NCI-H226 (cell line): ENCODE measurements around the gene TYRP1.

Experiments used
- DNase-seq: peaks from one replicate; pipeline ENCODE4 v3.0.0-alpha.2; 2015

The TYRP1 gene

DNA sequence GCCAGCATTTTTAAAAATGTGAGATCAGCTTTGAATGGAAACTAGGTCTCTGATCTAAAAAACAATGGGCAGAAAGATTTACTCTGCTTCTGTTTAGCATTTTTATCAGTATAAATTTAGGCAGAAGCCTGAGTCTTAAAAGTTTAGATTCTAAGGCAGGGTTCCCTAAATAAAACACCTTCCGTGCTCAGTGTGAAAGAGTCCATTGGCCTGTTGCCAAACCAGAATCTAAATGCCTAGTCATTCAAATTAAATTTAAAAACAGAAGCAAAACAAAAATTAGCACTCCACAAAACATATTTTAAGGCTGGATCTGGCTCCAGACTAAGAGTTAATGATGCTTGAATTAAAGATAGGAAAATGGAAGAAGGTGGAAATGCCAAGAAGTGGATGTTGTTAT is 4.5 kb downstream of the TYRP1 start:
- DNase-seq: no peak

DNA sequence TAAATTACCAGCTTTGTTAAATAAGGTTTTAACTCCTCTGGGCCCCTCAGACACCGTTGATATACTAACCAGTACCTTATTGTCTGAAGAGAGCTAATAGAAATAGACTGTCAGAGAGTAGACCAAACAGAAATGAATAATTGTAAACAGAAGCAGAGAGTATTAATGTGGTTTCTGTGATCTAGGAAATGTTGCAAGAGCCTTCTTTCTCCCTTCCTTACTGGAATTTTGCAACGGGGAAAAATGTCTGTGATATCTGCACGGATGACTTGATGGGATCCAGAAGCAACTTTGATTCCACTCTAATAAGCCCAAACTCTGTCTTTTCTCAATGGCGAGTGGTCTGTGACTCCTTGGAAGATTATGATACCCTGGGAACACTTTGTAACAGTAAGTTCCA is 5.1 kb downstream of the TYRP1 start:
- DNase-seq: peak; percentile 61

DNA sequence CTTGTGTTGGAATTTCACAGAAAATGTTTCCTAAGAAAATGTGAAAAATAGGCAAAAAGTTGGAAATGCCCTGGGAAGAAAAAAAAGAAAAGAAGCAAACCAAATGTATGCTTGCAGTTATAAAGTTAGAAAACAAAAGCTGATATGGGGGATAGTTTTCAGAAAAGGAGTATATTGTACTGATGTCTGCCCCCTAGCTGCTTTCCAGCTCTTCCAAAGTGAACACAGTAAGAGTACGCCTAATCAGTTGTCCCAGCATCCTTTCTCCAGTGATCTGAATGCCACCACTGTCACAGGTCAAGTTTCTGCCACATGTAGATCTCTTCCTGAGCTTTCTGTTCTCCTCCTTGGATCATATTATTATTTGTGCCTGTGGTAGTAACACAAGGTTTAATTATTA is 5.8 kb downstream of the TYRP1 start:
- no peak for DNase-seq

DNA sequence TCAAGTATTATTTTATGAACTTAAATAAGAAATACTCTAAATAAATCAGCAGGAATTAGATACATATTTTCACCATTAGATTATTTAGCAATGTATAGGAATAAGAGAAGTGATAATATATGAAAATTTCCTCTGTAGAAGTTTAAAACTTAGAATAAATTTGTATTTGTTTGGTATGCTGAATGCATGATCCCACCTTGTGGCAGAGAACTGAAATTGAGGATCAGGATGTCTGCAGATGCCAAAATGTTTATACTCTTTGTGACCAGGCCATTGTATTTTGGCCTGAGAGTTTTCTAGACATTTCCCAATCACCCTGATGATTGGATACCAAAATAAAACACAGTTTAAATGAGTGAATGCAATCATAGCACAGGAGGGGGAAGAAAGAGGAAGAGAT is 6.3 kb downstream of the TYRP1 start:
- DNase-seq: no peak

- no peak for DNase-seq
Observed at GRCh38 chr9:12701126-12701525, 7.9 kb downstream of the TYRP1 start.

GRCh38 chr9:12702160-12702758 is 9.1 kb downstream of the TYRP1 start:
- DNase-seq: peak; percentile 27

GRCh38 chr9:12703996-12704395 is 10.8 kb downstream of the TYRP1 start:
- no peak for DNase-seq

DNA sequence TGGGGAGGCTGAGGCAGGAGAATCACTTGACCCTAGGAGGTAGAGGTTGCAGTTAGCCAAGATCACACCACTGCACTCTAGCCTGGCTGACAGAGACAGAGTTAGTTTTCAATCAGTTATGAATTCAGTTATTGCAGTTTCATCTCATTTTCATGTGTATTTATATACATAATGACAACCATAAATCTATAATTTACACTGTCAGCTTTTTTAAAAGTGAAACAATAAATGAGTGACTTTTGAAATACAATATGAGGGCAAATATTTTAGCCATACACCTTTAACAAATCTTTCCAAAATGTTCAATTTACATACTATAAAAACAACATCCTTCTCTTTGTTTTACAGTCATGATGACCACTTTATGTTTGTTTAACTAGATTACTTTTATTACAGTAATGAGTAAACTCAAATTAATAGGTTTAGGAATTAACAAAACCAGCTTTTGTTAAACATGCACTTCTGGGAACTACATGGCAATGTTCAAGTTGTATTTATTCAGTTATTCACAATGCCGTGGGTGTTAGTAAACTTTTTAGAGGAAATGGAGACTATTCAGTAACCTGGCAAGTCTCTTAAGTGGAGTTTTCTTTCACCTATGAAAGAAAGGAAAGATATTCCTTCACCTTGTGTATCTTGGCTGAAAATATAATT is 12.7 kb downstream of the TYRP1 start:
- no peak for DNase-seq

GRCh38 chr9:12708562-12709298 is 15.5 kb downstream of the TYRP1 start:
- peak; percentile 41 for DNase-seq

DNA sequence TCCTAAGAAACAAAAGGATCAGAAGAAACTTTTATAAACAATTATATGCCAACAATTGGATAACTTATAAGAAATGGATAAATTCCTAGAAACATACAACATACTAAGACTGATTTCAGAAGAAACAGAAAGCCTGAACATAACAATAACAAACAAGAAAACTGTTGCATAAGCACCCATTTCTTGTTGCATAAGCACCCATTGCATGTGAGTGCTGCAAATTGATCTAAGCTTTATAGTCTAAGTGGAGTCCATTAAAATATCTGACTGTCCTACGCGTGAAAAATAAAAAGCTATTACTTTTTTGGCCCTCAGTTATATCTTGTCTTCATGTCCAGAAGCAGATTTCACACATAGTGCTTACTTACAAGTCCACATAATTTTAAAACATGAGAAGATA is 19.3 kb downstream of the TYRP1 start:
- DNase-seq: no peak

DNA sequence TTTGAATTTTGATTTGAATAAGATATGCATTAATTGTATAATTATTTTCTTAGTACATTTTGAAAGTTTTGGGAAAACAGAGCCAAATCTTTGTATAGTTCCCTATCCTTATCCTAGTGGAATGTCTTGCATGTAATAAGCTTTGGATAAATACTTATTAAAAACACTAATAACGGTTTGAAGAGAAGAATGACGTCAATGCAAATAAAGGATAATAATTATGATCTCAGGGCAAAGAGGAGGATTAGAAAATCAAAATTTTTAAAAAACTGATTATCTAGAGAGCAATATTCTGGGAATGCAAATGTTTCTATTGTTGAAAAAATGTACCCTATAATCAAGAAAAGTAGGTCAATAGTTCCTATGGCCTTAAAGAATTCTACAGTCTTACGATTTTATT is 22.1 kb downstream of the TYRP1 start:
- no peak for DNase-seq

GRCh38 chr9:12716823-12717600 is 23.8 kb downstream of the TYRP1 start:
- no peak for DNase-seq

GRCh38 chr9:12717907-12718306 is 24.7 kb downstream of the TYRP1 start:
- DNase-seq: no peak

DNA sequence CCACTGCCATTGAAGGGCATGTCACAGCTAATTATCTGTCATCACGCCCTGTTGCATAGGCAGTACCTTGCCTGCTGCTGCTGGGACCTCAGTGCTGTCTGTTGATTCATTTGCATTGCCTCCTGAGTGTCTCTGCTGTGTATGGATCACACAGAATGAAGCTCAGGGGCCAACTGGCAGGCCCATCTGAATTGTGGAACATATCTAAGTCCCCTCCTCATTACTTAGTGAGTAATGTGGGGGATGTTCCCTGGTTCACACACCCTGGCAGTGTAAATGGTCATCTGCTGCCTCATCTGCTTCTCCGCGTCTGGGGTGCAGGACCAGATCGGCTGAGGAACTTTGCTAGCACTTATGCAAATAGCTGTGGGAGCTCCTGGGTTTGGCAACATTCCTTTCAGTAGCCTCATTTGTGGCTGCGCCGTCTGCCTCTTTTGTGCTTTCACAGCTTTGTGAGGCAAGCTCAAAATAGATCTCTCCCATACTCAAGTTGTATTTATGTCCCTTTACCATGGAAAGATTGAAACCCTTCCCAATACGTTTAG is 25.4 kb downstream of the TYRP1 start:
- no peak for DNase-seq

DNA sequence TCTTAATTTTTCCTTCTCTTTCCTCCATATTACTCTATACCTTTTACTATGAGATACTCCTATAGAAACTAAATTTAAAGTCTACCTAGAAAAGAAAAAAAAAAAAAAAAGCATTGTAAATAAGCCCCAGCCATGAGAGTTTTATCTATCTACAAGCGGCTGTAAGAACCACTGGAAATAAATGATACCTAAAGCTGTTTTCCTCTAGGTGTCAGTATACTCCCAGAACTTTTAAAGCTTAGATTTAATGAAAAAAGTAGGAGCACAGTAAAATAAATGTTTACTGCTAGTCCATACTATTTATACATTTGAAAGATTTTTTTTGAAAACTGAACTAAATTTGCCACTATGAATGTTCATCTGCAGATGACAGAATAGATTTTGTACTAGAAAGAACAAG is 26.2 kb downstream of the TYRP1 start:
- no peak for DNase-seq

DNA sequence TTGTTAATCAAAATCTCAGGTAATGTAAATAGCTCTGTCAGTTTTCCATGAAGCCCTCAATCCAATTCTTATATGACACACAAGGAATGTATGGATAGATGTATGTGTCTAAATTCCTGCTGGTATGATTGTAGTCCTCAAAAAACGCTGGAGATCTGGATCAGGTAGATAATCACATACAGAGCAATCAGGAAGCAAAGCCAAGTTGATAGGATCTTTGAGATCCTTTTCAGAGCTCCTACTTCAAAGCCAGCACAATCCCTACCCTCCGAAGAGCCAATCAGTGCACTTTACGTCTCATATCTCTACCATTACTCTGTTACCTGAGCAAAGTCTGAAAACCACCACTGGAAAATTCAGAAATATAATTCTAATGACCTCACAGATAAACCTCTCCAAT is 27.4 kb downstream of the TYRP1 start:
- DNase-seq: no peak

DNA sequence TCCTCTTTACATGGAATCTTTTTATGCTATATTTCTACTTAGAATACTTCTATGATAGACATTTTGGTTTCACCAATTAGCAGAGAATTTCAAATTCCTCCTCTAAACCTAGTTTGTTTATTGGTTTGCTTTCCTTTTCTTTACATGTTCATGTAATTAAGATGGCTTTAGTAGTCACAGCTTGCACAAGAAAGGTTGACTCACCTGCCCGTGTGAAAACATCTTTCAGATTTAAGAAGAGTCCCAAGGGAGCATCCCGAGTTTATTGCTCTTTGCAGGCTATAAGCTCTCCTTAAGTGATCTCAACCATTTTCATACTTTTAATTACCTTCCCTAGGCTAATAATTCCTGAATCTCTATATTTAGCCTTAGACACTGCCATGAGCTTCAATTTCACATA is 28.9 kb downstream of the TYRP1 start:
- DNase-seq: no peak

DNA sequence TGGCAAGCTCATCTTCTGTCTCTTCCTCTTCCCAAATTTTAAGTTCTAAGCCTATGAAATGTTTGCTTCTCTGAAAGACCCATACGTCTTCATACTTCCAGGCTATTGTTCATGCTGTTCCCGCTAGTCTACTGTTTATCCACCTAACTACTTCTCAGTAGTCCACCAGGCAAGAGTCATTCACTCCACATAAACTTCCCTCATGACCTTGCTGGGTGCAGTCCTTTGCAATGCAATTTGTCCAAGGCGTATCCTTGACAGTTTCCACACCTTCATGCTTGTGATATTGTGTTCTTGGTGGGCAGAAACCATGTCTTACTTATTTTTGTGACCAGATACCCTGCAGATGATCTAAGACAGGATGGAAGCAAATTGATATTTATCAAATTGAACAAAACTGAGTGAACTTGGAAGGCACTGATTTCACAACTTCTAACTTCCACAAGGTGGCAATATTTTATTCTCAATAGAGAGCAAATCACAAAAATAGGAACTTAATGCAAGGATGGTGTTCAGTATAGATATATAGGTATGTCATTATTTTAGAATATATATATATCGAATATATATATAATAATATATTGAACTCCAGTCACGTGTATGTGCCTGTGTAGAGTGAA is 30.3 kb downstream of the TYRP1 start:
- no peak for DNase-seq

GRCh38 chr9:12726795-12727194 is 33.6 kb downstream of the TYRP1 start:
- no peak for DNase-seq

GRCh38 chr9:12730198-12730597 is 37.0 kb downstream of the TYRP1 start:
- no peak for DNase-seq

DNA sequence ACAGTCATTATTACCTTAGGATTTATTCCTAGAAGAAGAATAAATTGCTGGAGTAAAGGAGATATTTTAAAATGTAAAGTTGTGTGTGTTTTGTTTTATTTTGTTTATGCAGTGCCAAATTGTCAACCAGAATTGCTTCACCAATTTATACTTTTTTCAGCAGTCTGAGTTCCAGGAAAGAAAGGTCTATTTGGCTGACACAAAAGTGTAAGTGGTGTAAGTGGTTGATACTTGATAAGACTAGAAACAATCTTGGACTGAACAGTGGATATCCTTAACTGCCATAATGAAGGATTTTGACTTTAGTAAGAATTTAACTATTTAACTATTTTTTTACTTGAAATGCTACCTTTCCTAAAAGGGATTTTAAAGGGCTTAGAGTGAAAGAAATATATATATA is 37.7 kb downstream of the TYRP1 start:
- no peak for DNase-seq

GRCh38 chr9:12732971-12733370 is 39.8 kb downstream of the TYRP1 start:
- DNase-seq: no peak

DNA sequence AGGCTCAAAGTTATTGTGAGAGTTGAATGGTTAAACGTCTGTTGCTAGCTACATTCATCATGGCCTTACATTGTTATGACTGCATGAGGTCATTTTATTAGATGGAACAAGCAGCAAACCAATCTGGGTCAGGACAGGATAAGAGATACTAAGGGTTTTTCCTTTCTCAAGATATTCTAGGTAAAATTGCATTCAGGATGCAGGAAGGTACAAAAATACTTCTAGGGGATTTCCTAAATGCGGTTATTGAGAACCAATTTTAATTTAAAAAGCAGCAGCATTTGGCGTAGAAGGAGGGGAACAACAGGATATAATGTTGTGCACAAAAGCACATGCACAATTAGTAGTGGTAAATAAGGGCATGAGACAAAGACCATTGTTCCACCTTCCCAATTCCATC is 42.5 kb downstream of the TYRP1 start:
- no peak for DNase-seq
